NCI-H1105 (cell line): Measurements from ENCODE around the gene URB2.

ENCODE experiments used
- DNase-seq: peaks from one replicate; lab custom pipeline; 2025; lab: John Stamatoyannopoulos, UW

Gene URB2

DNA sequence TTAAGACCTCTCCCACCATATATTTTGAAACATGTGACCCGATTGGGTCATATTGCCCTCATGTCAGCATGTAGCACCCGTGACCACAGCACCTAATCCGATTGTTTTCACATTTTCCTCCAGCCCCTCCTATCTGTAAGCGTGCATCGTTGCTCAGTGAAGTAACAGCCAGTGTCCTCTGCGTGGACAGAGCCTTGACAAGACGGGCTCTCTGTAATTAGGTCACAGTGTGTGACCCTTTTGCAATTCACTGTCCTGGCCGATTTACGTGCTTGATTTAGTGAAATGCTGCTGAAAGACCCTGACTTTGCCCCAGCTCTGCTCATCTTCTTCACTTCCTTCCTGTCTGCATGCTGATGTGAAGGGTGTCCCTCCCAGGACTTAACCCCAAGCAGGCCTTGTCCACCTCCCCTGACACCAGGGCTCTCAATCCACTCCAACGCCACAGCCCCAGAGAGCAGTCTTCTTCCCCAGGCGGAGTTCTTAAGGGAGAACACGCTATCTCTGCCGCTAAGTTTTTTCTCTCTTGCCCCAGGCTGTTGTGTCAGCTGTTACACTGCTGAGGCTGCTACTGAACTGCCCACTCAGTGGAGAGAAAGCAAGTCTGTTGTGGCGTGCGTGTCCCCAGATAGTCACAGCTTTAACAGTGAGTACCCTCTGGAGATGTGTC is 19.4 kb downstream of the URB2 start:
- no peak for DNase-seq

DNA sequence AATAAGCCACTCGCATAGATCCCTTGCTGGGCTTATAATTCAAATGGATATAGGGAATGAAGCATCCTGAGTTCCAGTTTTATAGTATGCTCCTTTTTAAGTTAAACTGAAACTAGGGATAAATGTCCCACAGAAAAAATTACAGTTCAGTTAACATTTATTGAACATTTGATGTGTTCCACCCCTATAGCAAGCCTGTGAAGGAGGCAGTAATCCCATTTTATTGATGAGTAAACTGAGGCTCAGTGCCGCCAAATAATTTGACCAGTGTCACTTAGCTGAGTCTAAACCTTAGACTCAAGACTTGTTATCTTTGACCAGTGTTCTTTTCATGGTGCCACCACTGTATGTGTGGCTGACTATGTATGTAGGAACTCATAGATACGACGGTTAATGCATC is 22.4 kb downstream of the URB2 start:
- DNase-seq: no peak

DNA sequence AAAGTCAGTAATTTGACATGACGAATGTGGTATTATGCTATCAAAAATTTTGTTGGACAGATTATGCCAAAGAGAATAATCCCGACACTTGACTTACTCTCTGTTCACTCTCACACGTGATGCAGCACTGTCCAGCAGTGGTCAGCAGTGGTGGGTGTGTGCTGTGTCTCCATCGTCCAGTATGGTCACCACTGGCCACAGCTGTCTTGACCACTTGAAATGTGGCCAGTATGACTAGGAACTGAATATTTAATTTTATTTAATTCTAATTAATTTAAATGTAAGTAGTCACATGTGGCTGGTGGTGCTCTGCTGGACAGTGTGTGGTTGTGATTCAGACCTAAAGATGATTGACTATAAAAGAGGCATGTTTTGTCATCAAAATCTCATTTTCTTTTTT is 24.0 kb downstream of the URB2 start:
- DNase-seq: no peak

DNA sequence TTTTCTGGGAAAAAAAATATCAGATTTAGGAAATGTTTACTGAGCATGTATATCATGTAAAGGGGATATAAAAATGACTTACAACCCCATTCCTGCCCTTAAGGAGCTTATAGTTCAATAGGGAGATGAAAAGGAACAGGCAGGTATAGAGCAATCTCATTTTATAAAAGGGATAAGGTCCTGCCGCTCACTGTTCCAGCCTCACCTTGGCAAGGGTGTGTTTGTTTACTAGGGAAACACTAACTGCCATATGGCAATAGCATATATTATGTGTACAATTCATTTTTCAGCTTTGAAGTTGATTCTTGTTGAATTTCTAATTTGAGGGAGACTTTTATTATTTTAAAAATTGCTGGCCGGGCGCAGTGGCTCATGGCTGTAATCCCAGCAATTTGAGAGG is 25.5 kb downstream of the URB2 start:
- no peak for DNase-seq

DNA sequence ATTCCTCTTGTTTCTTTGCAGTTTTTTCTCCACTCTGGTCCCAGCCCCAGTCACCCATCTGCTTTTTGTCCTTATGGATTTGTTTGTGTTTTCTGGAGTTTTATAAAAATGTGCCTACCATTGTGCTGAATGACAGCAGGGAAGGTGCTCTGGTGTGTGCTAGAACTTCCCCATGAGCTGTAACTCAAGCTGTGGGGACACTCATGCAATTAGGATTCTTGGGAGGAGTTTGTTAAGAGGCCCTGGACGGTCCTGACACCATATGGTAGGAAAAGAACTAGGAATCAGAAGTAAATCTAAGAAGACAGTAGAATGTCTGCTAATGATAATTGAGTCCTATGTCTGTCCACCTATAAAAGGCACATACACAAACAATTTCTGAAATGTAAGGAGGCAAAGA is 27.4 kb downstream of the URB2 start:
- no peak for DNase-seq

DNA sequence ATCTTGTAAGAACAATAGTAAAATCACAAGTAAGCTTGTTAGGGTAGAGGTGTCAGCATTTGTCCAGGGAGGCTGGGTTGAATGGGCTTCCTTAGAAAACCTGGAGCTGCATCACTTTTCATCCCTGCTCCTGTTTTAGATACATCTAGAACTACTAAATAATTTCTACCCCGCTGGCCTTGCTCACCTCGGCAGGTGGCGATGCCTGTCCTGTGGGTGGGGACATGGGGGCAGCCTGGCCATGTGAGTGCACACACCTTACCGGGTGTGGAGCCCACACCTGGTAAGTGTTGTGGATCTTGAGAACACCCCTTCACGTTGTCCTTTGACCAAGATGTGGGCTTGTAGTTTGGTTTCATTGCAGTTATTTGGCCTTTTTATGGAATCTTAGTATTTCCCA is 29.7 kb downstream of the URB2 start:
- no peak for DNase-seq

DNA sequence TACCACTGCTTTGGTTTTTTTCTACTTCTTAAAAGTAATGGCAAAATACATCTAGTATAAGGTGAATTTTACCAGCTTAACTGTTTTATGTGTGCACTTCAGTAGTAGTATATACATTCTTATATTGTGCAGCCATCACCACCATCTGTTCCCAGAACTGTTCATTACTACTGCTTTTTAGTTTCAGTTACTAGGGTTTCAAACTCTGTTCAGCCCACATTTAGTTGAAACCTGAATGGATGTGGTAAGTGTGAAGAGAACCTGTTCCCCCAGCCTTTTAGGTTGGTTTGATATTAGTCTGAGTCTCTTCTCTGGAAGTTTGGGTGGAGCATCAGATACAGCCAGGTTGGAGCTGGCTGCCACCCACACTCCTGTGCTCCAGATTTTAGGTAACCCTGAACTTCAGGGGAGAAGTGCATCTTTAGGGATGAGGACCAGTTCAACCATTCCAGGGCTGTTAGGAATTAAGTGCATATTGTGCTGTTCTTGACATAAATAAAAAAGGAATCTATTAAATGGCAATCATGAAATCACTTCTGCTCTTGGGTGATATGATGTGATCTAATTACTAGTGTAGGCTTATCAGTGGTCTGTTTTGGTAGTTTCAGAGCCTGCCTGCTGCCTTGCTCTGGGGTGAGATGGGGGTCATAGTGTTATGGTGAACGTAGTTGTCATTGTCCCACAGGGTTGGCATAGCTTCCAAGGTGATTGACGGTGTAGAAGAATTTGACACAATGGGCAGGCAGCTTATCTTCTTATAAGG is 32.1 kb downstream of the URB2 start:
- no peak for DNase-seq

DNA sequence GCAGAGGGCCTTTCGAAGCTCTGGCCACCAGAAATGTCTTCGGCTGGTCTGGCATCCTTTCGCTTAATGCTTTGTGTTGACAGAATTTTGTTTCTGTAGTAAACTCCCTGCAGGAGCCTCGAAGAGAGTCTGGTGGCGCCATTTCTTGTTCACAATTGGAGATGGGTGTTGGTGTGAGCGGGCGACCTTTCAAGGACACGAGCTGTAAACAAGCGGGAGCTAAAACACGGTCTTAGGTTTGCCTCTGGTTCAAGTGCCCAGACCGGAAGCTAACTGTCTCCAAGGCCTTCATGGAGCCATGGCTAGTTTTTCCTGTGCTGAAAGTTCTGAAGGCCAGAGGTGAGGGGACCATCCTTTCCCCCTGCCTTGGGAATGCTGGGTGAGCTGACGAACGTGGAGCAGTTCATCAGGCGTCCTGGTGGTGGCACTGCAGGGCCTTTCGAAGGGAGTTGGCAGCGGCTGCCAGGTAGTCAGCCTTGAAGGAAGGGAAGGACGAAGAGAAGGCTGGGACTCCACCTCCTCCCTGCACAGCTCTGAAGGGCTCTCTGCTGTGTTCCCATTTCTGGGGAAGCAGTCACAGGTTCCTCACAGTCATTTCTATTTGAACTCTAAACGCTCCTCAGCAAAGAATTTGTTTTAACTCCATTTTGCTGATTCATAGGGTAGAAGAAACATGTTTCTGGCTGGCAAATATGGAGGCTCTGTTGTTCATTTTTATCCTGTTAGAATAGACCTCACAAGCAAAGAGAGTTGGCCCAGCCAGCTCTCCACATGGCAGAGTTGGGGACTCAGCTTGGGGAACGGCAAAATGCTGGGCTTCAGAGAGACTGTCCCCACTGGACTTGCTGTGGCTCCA is 35.2 kb downstream of the URB2 start:
- DNase-seq: no peak

DNA sequence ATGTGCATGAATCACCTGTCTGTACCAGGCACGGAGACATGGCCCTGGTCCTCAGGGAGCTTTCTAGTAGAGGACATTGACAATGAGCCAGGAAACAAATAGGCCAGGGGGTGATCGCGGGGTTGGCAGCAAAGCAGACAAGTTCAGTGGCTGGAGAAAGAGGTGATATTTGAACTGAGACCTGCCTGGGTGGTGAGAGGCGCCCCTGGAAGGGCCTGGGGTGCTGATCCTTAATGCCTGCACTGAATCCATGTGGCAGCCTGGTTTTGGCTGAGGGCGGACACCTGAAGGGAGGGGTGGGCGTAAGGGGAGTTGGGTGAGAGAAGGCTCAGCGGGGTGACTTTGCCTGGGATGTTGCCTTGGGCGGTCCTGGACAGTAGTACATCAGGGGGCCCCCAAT is 35.9 kb downstream of the URB2 start:
- DNase-seq: no peak

DNA sequence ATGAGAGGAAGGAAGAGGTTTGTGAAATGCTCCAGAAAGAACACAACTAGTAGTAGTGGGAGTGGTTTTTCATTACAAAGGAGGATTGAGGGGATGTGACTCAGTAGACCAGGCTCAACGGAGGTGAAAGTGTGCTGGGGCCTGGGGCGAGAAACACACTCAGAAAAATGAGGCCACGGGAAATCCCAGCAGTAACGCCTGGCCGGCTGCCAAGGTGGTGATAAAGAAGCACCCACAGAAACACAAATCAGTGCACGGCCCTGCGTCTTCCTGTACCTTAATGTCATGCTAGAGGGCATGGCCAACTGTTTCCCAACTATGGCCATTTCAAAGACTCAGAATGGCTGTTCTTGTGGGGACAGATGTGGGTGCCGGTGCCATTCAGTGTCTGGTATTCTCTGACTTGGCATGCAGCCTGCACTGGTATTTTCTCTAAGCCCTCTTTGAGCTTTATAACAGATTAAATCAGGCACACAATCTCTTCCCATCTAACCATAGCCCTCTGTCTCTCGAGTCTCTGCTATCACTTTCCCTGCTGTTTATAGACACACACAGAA is 38.2 kb downstream of the URB2 start:
- DNase-seq: no peak

DNA sequence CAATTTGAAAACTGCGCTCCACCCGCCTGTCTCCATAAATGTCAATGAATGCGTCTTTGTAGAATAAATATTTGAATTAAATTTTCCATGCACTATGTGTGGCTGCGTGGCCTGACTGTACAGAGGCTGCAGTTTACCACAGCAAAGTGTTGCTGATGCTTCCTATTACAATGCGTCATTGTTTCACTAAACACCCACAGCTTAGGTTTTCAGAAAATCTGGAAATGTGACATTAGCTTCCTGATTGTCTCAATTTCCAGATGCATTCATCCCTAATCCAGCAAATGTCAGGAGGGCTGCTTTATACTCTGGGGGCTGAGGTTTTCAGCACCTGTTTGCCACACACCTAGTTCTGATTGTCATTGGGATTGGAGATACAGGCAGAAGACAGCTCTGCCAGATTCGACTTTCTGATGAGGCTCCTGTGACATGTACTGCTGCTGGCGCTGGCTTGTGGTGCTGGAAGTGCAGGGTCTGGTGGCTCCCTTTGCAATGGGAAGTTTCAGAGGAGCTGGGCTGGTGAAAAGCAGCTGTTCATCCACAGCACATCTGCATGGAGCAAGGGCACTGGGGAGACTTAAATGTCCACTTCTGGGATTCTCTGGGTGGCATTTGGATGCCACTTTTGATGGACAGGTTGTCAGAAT is 40.0 kb downstream of the URB2 start:
- no peak for DNase-seq

DNA sequence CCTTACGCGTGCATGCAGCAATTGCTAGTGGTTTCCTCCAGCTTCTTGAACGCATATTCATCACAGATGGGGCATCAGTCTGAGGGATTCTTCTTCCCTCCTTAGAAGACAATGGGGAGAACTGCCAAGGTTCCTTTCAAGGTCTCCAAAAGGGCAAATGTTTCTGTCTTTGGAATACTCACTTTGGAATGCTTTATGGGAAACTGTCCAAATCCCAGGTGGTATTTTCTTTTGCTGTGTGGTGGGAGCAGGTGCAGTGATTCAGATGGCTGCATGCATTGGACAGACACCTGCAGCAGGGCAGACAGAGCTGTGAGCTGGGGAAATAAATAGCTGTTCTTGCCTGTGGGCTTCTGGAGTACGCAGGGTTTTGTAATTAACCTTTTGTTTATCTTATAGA is 40.5 kb downstream of the URB2 start:
- no peak for DNase-seq

DNA sequence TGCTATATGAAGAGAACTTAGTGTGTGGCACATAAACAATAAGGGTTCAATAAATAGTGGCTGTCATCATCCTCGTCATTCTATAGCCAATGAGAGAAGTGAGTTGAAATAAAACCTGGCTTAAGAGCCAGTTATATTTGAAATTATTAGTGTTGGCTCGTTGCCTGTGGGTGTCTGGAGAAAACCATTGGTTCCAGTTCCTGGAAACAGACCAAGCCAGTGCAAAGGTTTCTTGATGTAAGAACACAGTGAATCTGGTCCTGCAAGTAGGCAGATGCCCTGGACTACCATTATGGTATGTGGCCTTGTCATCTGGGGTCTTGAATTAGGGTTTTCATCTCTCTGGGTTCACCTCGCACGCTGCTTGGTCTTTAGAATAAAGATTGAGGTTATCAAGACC is 43.3 kb downstream of the URB2 start:
- DNase-seq: no peak

DNA sequence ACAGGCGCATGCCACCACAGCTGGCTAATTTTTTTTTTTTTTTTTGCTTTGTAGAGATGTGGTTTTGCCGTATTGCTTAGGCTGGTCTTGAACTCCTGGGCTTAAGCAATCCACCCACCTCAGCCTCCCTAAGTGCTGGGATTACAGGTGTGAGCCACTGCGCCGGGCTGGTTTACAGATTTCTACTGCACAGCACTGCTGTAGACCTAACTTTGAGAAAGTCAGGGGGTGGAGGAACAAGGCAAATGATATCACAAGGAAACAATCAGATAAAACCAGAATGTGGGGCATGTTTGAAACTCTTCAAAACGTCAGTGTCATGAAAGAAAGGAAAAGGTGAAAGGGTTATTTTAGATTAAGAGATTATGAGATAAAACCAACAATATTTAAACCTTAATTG is 45.3 kb downstream of the URB2 start:
- DNase-seq: no peak

DNA sequence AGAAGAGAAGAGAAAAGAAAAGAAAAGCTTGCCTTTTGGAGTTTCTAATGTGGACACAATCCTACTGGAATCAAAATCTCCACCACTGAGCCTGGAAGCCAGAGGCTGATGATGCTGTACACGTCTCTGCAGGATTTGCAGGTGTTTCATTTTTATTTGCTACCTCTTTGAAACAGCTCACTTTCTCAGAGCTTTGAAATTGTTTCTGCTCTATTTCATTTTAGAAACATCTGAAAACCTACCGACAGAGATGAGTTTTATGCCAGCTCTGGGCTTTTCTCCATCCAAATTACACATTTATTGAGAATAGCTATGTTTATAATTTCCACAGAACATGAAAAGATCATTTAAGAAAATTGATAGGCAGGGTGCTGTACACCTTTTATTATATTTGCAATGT is 46.2 kb downstream of the URB2 start:
- DNase-seq: no peak

DNA sequence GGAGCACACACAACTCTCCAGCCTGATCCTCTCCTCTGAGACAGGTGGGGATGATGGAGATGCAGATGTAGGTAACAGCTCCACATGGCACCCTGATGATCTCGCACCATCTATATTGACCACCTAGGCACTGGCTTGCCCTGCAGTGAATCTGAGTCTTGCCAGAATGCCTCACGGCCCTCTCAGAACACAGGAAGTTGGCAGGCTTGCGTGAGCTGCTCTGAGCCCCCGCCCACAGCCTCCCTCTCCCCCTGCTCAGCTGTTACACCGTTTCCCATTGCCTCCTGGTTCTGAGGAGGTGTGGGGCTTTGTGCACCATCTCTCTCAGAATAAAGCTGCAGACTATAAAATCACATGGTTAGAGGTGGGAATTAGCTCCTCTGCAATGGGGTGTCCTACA is 48.0 kb downstream of the URB2 start:
- no peak for DNase-seq

DNA sequence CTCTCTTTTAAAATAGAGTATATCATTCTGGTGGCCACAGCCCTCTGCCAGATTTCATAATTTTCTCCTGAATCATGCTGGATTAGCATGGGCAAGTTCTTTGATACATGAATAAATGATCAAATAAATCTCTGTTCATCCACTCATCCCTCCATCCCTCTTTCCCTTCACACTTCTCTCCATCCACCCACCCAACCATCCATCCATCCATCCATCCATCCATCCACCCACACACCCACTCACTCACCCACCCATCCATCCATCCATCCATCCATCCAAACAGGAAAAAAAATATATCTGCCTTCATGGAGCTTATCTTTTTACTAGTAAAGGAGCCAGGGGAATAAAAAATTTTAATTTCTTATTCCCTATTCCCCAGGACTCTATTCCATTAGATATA is 49.3 kb downstream of the URB2 start:
- no peak for DNase-seq

DNA sequence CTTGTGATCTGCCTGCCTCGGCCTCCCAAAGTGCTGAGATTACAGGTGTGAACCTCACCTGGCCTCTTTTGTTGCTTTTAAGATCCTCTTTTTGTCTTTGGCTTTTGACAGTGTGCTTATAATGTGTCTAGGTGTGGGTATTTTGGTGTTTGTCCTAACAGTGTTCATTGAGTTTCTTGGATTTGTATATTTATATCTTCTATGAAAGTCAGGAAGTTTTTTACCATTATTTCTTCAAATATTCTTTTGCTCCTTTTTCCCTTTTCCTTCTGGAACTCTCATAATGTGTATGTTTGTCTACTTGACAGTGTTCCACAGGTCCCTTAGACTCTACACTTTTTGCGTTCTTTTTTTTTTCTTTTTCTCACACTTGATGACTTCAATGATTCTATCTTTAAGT is 59.1 kb downstream of the URB2 start:
- DNase-seq: no peak

DNA sequence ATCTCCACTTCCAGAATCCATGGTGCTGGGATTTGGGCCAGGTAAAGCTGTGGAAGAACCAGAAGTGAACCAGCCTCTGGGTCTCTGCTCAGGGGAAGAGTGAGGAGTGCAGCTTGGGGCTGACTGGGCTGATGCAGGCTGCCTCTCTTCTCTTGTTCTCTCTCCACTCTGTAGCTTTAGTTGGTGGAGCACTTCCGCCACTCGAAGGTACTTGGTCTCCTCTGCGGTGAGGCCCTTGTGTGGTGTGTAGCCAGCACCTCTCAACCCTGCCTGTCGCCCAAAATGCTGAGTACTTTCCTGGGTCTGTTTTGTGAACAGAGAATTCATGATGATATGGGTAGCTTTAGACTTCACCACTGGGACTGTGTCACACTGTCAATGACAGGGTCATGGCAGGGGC is 63.2 kb downstream of the URB2 start:
- DNase-seq: no peak

DNA sequence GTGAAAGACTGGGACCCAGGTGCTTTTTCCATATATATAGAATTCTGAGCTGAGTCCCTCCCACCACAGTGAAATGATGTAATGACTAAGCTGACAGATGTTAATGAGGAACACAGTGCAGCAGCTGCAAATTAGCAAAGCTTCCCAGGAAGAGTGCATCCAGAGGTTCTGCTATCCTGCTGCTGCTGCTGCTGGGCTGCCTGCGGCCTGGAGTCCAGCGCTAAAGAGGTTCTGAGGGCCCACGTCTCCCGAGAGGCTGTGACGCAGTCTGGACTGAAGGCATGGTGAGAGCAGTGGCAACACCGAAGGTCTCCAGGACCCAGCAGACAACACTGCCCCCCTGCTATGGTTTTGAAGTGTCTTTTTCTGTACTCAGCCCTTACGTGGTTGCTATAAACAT is 63.9 kb downstream of the URB2 start:
- DNase-seq: no peak

DNA sequence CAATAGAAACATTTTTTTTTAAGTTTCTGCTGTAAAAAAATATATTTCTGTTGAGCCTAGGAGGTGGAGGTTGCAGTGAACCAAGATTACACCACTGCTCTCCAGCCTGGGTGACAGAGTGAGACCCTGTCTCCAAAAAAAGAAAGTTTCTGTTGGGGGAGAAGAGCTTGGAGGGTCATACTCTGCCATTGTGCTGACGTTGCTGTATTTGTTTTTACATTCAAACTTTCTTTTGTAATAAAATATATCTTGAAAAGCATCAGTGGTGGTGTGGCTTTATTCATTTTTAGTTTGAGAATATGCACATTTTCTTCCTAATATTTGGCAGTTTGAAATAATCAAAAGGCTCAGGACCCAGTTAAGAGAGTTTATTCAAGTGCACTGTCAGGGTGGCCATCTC is 64.6 kb downstream of the URB2 start:
- DNase-seq: no peak

DNA sequence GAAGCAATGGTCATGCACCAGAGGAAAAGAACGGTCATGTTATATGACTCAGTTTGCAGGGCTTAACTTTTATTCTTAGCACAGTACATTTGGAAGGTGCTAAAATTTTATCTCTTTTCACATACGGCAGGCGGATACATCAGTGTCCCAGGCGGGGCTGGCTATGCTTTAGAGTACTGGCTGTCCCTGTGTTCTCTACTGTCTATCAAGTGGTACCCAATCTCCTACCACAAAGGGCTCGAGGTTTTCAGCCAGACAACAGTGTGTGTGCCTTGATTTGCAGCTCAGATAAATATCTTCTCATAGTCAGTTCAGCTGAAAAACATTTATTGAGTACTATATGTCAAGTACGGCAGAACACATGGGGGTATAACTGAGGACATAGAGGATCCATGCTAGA is 65.3 kb downstream of the URB2 start:
- DNase-seq: no peak
